Left renal cortex interstitium (tissue), 4 donors: Measurements from ENCODE around the gene MLXIP. TPM values are rescaled to one million over a fixed set of nuclear protein-coding genes. Genes with fewer than 3 reads are reported as not detected.
"Not testable (repeated sequence)": the region's sequence is repeated elsewhere in the genome, so short reads cannot be mapped to it uniquely, and the experiment has no call there.

ENCODE experiments used
- DNase-seq, 4 donors: peaks; one replicate each; pipeline ENCODE4 v3.0.0-alpha.2; 2013; ENCODE audit warnings: low read depth in 4 of 4, low spot score in 2 of 4, missing footprints in 1 of 4
- polyA plus RNA-seq, 4 donors: library from polyadenylated mRNA; unstranded; fragments of 120-200 nt; gene quantifications; one replicate each; pipeline ENCODE4 v1.2.1, GENCODE V29; 2013; ENCODE audit not compliant: insufficient read length in 4 of 4

Gene MLXIP
- polyA plus RNA-seq, 4 donors, result 25.2 to 58.5 (median 38.2) TPM

DNA sequence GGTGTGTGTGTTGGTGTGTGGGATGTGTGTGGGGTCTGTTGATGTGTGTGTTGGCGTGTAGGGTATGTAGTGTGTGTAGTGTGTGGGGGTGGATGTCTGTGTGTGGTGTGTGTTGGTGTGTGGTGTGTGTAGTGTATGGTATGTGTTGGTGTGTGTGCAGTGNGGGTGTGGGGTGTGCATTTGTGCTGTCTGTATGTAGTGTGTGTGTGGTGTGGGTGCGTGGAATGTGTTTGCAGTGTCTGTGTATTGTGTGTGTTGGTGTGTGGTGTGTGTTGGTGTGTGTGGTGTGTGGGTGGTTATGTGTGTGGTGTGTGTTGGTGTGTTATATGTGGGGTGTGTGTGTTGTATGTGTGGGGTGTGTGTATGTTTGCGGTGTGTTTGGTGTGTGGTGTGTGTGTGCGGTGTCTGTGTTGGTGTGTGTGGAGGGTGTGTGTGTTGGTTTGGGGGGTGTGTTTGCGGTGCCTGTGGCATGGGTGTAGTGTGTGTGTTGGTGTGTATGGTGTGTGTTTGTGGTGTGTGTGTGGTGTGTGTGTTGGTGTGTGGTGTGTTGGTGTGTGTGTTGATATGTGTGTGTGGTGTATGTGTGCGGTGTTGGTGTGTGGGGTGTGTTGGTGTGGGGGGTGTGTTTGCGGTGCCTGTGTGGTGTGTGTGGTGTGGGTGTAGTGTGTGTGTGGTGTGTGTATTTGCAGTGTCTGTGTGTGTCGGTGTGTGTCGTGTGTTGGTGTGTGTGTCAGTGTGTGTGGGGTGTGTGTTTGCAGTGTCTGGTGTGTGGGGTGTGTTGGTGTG is 14.7 kb downstream of the MLXIP start:
- no peak for DNase-seq

- no peak for DNase-seq
These were observed 15.7 kb downstream of the MLXIP start for GRCh38 chr12:122094137-122094734.

DNA sequence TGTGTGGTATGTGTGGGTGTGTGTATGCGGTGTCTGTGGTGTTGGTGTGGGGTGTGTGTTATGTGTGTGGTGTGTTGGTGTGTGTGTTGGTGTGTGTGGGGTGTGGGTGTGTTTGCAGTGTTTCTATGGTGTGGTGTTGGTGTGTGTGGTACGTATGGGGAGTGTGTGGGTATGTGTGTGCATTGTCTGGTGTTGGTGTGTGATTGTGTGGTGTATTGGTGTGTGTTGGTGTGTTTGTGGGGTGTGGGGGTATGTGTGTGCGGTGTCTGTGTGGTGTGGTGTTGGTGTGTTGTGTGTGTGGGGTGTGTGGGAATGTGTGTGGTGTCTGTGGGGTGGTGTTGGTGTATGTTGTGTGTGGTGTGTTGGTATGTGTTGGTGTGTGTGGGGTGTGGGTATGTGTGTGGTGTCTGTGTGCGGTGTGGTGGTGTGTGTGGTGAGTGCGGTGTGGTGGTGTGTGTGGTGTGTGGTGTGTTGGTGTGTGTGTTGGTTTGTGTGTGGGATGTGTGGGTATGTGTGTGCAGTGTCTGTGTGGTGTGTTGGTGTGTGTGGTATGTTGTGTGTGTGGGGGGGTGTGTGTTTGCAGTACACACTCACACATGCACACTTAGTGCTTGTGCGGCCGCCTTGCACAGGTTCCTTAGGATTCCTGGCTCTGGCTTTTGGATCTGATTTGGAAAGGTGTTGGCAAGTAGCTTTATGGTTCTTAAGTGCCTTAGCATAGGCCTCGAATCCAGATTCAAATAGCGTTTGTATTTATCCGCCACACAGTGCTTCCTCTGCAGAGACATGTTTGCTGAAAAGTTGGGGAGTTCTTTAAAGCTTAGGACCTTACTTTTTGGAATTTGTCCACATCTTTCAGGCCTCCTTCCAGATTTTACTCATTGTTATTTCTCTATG is 16.4 kb downstream of the MLXIP start:
- no peak for DNase-seq

- DNase-seq, result no peak
These were observed 17.5 kb downstream of the MLXIP start for GRCh38 chr12:122096014-122096413.

DNA sequence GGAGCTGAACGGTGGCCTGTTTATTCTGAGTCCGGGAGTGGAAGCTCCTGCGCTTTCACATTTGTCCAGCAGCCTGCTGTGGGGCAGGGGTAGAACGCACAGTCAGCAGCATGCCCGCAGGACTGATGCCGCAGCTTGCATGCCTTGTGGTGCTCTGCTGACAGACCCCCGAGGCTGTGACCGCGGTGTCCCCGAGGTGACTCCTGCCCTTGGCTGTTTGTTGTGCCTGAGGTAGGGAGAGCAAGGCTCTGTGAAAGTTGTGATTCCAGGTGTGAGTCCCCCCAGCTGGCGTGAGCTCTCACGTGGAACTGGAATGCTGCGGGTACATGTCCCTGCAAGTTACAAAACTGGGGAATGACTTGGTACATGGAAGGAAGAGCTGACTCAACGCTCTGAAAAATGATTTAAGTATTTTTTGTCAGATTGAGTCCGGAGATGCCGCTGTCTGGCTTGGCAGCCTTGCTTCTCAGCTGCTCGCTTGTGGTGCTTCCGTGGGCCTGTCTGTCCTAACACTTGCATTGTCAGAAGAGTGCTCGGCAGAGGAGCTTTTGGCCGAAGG is 18.1 kb downstream of the MLXIP start:
- DNase-seq, result no peak

- no peak for DNase-seq
These were observed 19.0 kb downstream of the MLXIP start for GRCh38 chr12:122097584-122097926.

GRCh38 chr12:122097927-122098756 is 19.6 kb downstream of the MLXIP start:
- no peak for DNase-seq

DNA sequence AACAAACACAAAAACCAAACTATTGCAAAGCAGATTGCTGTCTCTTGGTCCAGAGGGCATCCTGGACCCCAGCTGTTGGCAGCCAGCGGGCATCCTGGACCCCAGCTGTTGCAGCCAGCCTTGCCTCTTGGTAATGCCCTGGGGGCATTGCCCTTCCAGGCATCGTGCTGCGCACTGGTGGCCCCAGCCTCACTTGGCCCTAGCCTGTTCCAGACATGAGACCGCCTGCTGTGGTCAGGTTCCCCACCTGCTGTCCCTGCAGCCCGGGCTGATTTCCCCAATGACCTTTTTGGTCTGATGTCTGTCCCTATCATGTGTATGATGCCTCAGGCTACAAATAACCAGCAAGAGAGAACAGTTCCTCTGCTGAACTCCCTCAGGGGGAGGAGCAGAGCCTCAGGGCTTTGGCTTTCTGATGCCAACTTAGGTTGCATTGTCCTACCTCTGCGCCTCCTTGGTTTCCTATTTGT is 20.8 kb downstream of the MLXIP start:
- no peak for DNase-seq

- DNase-seq, result no peak
These were observed 21.3 kb downstream of the MLXIP start for GRCh38 chr12:122099856-122100255.

- no peak for DNase-seq
These were observed 22.0 kb downstream of the MLXIP start for GRCh38 chr12:122100568-122100967.

DNA sequence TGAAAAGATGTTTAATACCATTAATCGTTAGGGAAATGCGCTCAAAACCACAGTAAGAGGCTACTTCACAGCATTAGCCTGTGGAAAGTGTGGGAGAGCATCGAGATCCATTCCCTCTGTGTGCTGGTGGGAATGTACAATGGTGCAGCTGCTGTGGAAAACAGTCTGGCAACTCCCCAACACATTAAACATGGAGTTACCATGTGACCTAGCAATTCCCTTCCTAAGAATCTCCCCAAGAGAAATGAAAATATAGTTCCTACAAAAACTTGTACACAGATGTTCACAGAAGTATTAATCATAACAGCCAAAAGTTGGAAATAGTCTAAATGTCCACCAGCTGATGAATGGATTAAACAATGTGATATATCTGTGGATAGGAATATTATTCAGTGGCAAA is 23.8 kb downstream of the MLXIP start:
- no peak for DNase-seq

- DNase-seq, result no peak
These were observed 26.3 kb downstream of the MLXIP start for GRCh38 chr12:122104844-122105243.

DNA sequence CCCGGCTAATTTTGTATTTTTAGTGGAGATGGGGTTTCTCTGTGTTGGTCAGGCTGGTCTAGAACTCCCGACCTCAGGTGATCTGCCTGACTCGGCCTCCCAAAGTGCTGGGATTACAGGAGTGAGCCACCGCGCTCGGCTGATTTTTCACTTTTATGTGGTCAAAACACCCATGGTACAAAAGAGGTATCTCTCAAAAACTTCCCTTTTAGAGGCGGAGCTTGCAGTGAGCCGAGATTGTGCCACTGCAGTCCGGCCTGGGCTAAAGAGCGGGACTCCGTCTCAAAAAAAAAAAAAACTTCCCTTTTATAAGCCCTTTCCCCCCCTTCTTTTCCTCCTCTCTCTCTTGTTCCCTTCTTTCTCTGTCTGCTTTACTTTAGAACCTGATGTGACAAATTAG is 26.9 kb downstream of the MLXIP start:
- not testable (repeated sequence) for DNase-seq

GRCh38 chr12:122106843-122107242 is 28.3 kb downstream of the MLXIP start:
- DNase-seq, result no peak

- DNase-seq, result no peak
These were observed 28.7 kb downstream of the MLXIP start for GRCh38 chr12:122107261-122107660.

- no peak for DNase-seq
These were observed 32.6 kb downstream of the MLXIP start for GRCh38 chr12:122111089-122111641.

GRCh38 chr12:122116707-122117535 is 38.4 kb downstream of the MLXIP start:
- DNase-seq, result no peak

- DNase-seq, result no peak
These were observed 39.4 kb downstream of the MLXIP start for GRCh38 chr12:122117979-122118378.

DNA sequence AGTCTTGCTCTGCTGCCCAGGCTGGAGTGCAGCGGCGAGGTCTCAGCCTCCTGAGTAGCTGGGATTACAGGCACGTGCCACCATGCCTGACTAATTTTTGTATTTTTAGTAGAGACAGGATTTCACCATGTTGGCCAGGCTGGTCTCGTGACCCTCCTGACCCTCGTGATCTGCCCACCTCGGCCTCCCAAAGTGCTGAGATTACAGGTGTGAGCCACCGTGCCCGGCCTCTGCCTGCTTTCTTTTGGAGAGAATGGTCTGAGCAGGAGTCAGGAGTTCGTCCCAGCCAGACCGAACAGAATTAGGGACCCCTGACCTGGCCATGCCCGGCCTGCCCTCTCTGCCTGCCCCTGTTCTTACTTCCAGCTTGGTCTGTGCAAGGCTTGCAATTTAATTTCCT is 42.8 kb downstream of the MLXIP start:
- DNase-seq, result not testable (repeated sequence)
